Measurements from ENCODE around the gene SCARB2.
A peak's percentile ranks its signal among the peaks of the same experiment; 100 is the strongest.

SCARB2 gene

DNA sequence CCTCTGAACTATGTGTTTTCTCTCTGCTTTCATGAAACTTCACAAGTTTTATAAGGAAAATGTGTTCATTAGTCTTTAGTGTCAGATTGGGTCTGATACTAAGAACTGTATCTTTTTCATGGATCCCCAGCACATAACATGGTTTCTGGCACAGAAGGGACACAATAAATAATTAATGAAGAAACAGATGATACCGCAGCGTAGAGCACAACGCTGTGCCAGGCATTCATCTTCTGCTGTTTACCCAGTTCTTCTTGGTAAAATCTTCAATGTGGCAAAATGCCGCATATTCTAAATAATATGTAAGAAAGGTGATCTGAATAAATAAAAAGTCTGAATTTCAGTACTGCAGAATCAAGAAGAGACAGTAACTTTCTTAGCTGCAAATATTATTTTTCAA is 12.3 kb downstream of the SCARB2 start:
- no peaks in the 10 kb centered on the region for H3K27me3 ChIP-seq (ENCODE audit: insufficient read depth, low read length, poor library complexity)
- H2AFZ ChIP-seq (ENCODE audit: low read depth, low read length): no peak overlapping the region
- TF ChIP-seq, protein P1, sequence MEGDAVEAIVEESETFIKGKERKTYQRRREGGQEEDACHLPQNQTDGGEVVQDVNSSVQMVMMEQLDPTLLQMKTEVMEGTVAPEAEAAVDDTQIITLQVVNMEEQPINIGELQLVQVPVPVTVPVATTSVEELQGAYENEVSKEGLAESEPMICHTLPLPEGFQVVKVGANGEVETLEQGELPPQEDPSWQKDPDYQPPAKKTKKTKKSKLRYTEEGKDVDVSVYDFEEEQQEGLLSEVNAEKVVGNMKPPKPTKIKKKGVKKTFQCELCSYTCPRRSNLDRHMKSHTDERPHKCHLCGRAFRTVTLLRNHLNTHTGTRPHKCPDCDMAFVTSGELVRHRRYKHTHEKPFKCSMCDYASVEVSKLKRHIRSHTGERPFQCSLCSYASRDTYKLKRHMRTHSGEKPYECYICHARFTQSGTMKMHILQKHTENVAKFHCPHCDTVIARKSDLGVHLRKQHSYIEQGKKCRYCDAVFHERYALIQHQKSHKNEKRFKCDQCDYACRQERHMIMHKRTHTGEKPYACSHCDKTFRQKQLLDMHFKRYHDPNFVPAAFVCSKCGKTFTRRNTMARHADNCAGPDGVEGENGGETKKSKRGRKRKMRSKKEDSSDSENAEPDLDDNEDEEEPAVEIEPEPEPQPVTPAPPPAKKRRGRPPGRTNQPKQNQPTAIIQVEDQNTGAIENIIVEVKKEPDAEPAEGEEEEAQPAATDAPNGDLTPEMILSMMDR (IDR thresholded peaks at IDR 0.05; ENCODE audit: borderline replicate concordance, extremely low read depth, low read length, poor library complexity, severe bottlenecking): no peak
- TF ChIP-seq EZH2 (IDR thresholded peaks at IDR 0.05; ENCODE audit: borderline replicate concordance, low read depth, low read length, severe bottlenecking): no peak
- ATAC-seq (ENCODE audit: insufficient read depth, low read depth) (no peak), DNase-seq (no peak)
- no peaks in the 10 kb centered on the region for H3K9me3 ChIP-seq (ENCODE audit: insufficient read depth, low read length, severe bottlenecking)
- H4K20me1 ChIP-seq (ENCODE audit: insufficient read depth, low read length): no peaks in the 10 kb centered on the region
- H3K36me3 ChIP-seq (ENCODE audit: insufficient read depth, low read length): peaks cover 8% of the 10 kb centered on the region
- no peak overlapping the region for H3K4me3 ChIP-seq (ENCODE audit: low read depth in 1 of 2, low read length in 2 of 2)
- peaks cover 14% of the 10 kb centered on the region for H3K4me1 ChIP-seq (ENCODE audit: insufficient read depth, low read length)
- no peak overlapping the region for H3K9ac ChIP-seq (ENCODE audit: low read depth, low read length)
- H3K79me2 ChIP-seq (ENCODE audit: insufficient read depth, low read length): peaks cover 37% of the 10 kb centered on the region
- no peak overlapping the region for H3K4me2 ChIP-seq (ENCODE audit: insufficient read depth, low read length)
- no peak overlapping the region for H3K27ac ChIP-seq (ENCODE audit: low read length)

DNA sequence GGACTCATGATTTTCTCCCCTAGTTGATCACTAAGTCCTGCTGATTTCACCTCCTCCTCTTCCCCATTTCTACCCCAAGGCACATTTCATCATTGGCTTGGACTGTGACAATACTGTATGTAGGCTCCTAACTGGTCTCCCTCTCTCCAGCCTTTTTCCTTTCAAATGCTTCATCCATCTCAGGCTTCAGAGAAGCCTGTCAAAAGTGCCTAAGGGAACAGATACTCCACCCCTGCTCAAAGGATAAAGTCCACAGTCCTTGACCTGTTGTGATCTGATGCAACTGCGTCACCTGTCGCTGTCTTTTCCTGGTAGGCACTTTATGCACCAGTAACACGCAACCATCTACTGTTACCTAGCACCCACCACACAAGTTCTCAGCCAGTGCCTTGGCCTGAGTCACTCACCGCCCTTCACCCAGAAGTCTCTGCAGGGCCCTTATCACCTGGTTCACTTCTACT is 12.8 kb downstream of the SCARB2 start:
- Histone ChIP-seq H3K9me3 (ENCODE audit: insufficient read depth, low read length, severe bottlenecking) (no peaks in the 10 kb centered on the region), H3K27ac (ENCODE audit: low read length) (no peak overlapping the region), H3K36me3 (ENCODE audit: insufficient read depth, low read length) (peaks cover 8% of the 10 kb centered on the region), H3K4me2 (ENCODE audit: insufficient read depth, low read length) (no peak overlapping the region), H3K79me2 (ENCODE audit: insufficient read depth, low read length) (peaks cover 32% of the 10 kb centered on the region), H3K9ac (ENCODE audit: low read depth, low read length) (no peak overlapping the region), H4K20me1 (ENCODE audit: insufficient read depth, low read length) (no peaks in the 10 kb centered on the region), H3K4me3 (ENCODE audit: low read depth in 1 of 2, low read length in 2 of 2) (no peak overlapping the region), H3K27me3 (ENCODE audit: insufficient read depth, low read length, poor library complexity) (no peaks in the 10 kb centered on the region), H3K4me1 (ENCODE audit: insufficient read depth, low read length) (peaks cover 14% of the 10 kb centered on the region), H2AFZ (ENCODE audit: low read depth, low read length) (no peak overlapping the region)
- ATAC-seq (ENCODE audit: insufficient read depth, low read depth) (no peak), DNase-seq (no peak)
- TF ChIP-seq EZH2 (IDR thresholded peaks at IDR 0.05; ENCODE audit: borderline replicate concordance, low read depth, low read length, severe bottlenecking): no peak
- TF ChIP-seq, protein P1 (IDR thresholded peaks at IDR 0.05; ENCODE audit: borderline replicate concordance, extremely low read depth, low read length, poor library complexity, severe bottlenecking): no peak

DNA sequence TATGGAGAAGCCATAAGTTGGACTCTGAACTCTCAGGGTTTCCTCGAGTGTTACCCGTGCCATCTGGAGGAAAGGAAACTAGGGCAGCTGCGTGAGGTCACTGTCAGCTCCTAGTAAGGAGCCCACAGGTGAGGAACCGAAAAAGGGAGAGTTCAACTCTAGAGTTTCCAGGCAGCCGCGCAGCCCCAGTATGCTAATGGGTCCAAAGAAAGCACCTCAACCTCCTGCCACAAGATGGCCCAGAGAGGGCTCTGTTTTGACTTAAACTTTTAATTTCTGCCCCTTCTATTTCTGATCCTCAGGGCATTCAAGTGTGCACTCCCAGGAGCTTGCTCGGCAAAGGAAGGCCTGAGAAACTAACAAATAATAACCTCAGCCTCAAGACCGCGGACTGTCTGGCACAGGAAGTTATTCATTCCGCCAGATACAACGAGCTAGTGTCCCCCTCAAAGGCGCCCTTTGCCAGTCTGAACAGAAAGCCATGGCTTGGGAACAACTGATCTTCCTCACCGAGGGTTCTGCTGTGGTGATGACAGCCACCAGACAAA is 13.9 kb downstream of the SCARB2 start:
- Histone ChIP-seq H3K27me3 (ENCODE audit: insufficient read depth, low read length, poor library complexity) (no peaks in the 10 kb centered on the region), H3K9ac (ENCODE audit: low read depth, low read length) (no peak overlapping the region), H2AFZ (ENCODE audit: low read depth, low read length) (no peak overlapping the region), H3K36me3 (ENCODE audit: insufficient read depth, low read length) (peaks cover 16% of the 10 kb centered on the region), H3K4me3 (ENCODE audit: low read depth in 1 of 2, low read length in 2 of 2) (no peak overlapping the region), H3K79me2 (ENCODE audit: insufficient read depth, low read length) (peaks cover 27% of the 10 kb centered on the region), H4K20me1 (ENCODE audit: insufficient read depth, low read length) (no peaks in the 10 kb centered on the region), H3K4me2 (ENCODE audit: insufficient read depth, low read length) (no peak overlapping the region), H3K4me1 (ENCODE audit: insufficient read depth, low read length) (peaks cover 14% of the 10 kb centered on the region), H3K9me3 (ENCODE audit: insufficient read depth, low read length, severe bottlenecking) (no peaks in the 10 kb centered on the region), H3K27ac (ENCODE audit: low read length) (no peak overlapping the region)
- no peak for DNase-seq
- TF ChIP-seq, protein P1 (IDR thresholded peaks at IDR 0.05; ENCODE audit: borderline replicate concordance, extremely low read depth, low read length, poor library complexity, severe bottlenecking): no peak
- no peak for TF ChIP-seq EZH2 (IDR thresholded peaks at IDR 0.05; ENCODE audit: borderline replicate concordance, low read depth, low read length, severe bottlenecking)
- peak; percentile 51; the same call in 2 of the 3 replicates for ATAC-seq (ENCODE audit: insufficient read depth, low read depth)
